SKM-1 (cell line): ENCODE measurements around the gene ACTG2.

Experiments
- DNase-seq: peaks from one replicate; lab custom pipeline; 2025; ENCODE audit not compliant: unreplicated experiment; lab: John Stamatoyannopoulos, UW

Gene ACTG2

DNA sequence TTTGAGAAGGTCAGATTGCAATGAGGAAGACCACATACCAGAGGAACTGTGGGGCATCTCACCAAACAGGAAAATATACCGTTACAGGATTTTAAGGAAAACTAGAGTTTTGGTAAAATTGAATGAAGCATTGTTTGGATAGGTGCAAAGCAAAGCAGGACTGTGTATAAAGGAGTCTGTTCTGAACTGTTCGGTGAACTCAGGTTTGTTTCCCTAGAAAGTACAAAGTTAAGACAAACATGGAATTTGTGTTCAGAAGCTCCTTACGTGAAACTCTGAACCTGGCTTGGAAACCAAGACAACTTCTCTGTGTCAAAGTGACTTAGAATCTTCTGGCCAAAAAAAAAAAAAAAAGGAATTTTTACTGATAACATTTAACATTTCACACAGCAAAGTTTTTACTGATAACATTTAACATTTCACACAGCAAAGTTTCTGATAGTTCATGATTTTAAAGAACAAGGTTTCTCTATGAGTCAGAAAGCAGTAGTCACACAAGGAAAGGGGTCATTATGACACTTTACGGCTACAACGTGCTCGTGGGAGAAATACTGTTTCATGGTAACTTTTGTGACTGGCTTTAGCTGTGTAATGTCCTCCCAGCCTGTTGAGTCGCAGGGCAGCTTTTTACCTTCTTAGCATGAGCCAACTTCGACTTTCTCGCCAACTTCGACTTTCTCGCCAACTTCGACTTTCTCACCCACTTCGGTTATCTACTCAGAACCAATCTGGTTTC, 70.7 kb downstream of the ACTG2 start:
- DNase-seq, result no peak

DNA sequence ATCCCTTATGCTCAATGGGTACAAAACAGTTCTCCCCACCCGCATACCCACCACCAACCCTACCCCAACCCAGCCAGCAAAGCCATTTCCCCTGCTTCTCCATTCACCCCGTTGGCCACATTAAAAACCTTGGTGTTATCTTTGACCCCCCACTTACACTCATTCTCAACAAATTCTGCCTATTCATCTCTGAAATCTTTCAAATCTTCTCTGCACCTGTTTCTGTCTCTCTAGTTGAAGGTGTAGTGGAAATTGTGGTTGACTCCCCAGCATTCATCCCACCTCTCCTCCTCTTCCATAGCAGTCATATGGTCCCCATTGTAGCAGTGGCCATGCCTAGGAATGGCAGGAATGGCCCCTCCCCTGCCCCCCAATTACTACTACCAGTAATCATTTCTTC, 71.4 kb downstream of the ACTG2 start:
- DNase-seq, result no peak

DNA sequence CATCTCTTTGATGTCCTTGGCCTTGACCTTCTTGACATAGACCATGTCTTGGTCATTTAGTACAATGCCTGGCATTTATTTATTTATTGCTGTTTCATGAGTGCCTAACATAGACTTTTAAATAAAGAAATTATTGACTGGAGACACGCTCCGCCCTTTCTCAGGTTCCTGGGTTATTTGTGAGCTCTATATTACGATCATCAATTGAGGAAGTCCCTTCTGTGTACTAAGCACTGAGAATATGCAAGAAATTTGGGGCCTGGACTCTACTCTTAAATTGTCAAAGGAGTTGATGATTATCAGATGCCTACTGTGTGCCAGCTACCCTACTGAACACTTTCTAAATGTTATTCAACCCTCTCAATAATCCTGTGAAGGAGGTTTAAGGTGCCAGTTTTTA, 72.2 kb downstream of the ACTG2 start:
- no peak for DNase-seq

DNA sequence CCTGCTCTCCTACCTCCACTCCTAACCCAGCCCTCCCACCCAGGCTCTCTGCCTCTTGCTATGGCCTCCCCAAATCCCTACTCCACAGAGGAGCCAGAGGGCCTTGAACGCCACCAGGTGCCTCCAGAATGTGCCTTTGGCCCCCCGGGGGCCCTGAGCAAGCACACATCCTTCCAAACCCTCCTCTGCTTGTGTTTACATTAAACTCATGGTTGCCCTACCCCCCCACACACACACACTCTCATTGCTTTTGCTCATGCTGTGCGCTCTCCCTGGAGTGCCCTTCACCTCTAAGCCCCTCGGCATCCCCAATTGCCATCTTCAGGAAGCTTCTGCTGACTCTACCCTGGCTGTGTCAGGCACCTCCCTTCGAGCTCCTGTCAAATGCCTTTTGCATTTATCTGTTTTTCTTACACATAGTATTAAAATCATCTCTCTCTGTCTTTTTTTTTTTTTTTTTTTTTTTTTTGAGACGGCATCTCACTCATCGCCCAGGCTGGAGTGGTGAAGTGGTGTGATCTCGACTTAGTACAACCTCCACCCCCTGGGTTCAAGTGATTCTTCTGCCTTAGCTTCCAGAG, 75.6 kb downstream of the ACTG2 start:
- DNase-seq, result no peak

DNA sequence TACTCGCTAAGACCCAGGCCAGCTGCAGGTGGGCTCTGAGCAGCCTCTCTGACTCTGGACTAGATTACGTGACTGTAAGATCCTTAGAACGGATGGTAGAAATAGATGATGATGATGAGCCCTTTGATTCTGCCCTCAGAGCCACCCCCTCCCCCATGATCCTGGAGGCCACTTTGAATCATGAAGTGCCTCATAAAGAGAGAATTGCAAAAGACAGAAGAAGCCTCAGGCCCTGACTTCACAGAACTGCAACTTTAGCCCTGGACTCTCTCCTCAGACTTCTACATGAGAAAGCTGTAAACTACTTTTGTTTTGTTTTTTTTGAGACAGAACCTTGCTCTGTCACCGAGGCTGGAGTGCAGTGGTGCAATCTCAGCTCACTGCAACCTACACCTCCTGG, 76.5 kb downstream of the ACTG2 start:
- DNase-seq, result no peak
